ENCODE measurements around the gene LRRN4.

Gene LRRN4

DNA sequence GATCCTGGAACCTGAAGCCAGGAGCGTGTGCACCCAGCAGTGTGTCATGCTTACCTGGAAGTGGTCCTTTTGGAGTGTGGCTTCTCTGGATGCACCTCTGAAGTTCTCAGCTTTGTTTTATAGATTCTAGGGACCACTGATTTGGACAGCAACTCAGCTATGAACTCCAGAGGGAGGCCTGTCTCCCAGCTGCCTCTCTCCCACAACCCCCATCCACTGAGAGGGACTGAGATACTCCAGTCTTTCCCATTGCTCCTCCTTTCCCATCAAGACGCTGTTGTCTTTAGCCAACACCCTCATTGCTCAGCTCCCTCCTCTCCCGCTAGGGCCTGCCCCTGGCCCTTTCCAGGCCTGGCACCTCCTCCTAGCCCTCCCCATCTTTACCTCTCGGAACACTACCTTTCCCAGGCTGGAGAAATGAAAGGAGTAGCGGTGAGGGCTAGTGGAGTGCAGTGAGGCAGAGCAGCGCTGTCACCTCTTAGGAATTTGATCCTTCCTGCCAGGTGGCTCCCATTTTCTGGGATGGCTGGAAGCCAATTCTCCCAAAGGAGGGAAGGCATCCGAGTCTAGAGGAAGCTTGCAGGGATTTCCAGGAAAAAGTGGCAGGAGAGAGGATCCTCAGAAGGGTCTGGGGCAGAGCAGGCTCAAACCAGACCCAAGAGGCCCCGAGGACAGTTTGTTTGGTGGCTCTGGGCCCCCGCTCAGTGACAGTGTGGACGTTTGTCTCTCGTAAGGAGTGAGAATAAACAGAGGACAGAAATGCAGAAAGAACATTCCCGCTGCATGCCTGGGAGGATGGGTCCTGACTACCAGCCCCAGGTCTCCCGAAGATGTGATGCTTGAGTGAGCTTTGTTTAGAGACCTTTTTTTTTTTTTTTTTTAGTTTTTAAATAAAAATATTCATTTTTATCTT, at the start of gene LRRN4:
Gene LRRN4, minus strand, starts transcription at position 285 of the 913 bp plus-strand sequence. CDS start 1,261 bp downstream, outside the sequence.
- DNase-seq (ENCODE audit: low read depth, low spot score): no peak

DNA sequence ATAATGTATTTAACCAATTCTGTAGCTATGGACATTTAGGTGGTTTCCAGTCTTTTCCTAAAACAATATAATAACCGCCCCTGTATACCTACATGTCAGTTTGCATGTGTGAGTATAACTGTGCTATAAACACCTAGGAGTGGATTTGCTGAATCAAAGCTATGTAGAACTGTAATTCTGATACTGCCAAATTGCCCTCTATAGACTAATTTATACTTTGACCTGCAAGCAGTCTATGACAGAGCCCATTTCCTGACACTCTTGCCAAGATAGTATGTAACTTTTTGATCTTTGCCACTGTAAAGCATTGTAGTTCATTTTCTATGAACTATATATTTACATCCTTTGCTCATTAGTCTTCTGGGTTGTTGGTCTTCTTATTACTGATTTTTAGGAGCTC, 49.4 kb upstream of the LRRN4 start:
- no peak for DNase-seq (ENCODE audit: low read depth, low spot score)

DNA sequence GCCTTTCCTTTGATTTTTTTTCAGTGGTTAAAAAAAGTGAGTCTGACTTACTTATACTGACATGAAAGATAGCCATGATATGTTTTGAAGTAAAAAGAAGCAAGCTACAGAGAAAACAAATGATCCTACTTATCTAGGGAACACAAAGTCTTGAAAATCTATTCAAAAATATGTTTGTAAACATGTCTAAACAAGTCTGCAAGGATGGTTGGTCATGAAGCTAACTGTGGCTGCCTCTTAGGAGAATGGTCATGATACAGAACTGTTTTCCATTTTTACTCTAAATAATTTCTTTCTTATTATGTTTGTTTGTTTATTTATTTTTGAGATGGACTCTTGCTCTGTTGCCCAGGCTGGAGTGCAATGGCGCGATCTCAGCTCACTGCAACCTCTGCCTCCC, 47.5 kb upstream of the LRRN4 start:
- DNase-seq (ENCODE audit: low read depth, low spot score): no peak

DNA sequence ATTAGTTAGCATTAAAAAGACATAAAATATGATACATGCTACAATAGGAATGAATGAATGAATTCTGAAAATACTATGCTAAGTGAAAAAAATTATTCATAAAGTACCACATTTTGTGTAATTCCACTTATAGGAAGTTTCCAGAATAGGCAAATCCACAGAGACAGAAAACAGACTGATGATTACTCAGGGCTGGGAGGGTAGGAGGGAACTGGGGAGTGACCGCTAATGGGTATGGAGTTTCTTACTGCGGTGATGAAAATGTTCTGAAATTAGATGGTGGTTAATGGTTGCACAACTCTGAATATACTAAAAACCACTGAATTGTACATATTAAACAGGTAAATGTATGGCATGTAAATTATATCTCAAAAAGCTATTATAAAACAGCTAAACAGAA, 46.4 kb upstream of the LRRN4 start:
- no peak for DNase-seq (ENCODE audit: low read depth, low spot score)

DNA sequence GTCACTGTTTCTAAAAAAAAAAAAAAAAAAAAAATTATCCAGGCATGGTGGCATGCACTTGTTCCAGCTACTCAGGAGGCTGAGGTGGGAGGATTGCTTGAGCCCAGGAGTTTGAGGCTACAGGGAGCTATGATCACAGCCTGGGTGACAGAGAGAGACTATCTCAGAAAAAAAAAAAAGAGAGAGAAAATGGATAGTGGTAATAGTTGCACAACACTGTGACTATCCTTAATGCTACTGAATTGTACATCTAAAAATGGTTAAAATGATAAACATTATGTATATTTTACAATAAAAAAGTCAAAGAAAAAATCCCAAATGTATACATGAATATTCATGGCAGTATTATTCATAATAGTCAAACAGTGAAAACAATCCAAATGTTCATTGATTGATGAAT, 46.0 kb upstream of the LRRN4 start:
- DNase-seq (ENCODE audit: low read depth, low spot score): no peak

DNA sequence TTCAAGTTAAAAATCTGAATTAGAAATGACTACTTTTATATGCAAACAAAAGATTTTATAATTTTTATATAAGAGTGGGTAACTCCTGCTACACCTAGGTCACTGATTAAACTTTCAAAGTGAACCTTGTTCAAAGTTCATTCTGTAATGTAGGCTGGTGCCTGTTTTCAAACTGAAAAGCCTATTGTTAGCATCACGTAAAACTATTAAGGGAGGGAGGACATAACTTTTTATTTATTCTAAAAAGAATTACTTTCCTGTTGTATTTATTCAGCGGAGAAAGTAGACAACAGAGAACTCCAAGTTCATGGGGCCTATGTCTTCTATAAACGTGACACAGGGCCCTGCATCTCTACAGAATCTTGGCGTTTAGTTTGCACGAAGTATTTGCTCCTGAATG, 41.5 kb upstream of the LRRN4 start:
- DNase-seq (ENCODE audit: low read depth, low spot score): no peak

DNA sequence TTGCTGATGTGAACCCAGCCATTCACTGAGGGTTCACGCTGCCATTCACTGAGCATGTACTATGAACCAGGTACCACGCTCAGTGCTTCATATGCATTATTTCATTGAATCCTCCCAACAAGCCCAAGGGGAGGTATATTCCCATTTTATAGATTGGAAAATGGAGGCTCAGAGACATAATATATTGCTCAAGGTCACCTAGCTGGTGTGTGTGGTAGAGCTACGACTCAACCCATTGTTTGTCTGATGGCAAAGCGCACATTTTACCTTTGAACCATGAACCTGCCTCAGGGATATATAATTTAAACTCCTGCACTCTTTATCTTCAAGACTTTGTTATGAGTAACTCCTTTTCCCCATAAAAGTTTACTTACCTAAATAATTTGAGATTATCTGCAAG, 40.7 kb upstream of the LRRN4 start:
- no peak for DNase-seq (ENCODE audit: low read depth, low spot score)

DNA sequence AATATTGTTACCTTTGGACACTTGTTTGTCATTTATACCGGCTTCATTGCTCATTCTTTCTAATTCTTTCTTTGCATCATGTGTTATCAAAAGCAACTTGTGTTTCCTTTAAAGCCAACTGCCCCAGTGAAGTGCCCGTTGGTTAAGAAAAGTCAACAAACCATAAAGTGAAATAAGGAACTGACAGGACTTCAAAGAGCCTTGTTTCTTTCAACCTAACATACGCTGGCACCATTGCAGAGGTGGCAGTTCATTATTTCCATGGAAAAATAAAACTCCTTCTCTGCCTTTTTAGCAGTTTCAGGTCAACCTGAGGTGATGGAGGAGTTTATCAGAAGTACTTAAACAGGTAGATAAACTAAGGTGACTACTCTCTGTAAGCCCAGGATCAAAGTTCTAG, 40.2 kb upstream of the LRRN4 start:
- no peak for DNase-seq (ENCODE audit: low read depth, low spot score)

DNA sequence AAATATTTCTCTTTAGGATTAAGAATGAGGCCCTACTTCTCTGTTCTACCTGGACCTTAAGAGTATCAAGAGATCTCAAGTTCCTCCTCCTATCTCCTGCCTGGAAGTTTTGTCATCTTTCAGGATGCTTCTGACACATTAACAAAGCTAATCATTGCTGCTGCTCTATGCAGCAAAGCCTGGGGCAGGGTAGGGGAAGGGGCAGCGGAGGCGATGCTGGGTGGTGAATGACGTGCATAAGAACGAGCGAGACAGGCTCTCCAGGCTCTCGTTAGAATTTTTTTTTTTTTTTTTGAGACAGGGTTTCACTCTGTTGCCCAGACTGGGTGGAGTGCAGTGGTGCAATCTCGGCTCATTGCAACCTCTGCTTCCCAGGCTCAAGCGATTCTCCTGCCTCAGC, 37.8 kb upstream of the LRRN4 start:
- DNase-seq (ENCODE audit: low read depth, low spot score): no peak

DNA sequence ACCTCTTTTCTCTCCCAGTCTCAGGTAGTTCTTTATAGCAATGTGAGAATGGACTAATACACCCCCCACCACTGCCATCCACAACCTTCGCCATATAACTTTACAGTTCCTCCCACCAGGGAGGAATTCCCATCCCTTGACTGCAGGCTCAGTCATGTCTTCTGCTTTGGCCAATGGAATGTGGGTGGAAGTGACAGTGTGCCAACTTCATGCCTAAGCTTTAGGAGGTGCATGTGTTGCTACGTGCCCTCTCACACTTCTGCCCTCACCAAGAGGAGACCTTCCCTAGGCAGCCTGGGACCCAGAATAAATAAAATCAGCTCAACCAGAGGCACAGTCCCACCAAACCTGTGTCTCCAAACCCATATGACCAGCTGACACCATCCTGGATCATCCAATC, 33.0 kb upstream of the LRRN4 start:
- DNase-seq (ENCODE audit: low read depth, low spot score): no peak

DNA sequence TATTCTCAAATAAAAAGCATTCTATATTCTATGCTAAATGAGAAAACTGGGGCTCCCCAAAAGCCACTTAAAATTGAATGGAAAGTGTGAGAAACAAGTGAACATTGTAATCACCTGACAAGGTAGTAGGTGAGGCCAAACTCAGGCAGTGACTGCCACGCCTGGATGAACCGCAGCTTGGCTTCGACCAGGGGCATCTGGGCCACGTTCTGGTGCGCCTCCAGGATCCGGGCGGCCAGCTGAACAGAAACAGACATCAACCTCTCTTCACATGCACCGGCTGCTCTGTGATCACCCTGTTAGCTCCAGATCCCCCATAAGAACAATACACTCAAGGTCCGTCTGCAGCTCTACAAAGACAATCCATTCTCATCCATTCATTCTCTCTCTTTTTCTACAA, 30.1 kb upstream of the LRRN4 start:
- no peak for DNase-seq (ENCODE audit: low read depth, low spot score)

DNA sequence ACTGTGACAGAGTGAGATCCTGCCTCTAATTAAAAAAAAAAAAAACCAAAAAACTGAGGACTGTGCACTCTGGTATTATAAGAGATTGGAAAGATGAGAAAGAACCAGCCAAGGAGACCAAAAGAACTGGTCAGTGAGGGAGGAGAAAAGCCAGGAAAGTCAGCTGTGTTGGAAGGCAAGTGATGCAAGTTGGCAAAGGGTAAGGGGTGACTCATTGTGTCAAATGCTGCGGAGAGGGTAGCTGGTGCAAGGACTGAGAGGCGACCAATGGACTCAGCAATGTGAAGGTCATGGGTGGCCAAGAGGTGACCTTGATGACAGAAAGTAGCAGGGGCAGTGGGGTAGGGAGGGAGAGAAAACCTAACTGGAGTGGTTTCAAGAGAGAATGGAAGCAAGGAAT, 27.4 kb upstream of the LRRN4 start:
- DNase-seq (ENCODE audit: low read depth, low spot score): no peak

DNA sequence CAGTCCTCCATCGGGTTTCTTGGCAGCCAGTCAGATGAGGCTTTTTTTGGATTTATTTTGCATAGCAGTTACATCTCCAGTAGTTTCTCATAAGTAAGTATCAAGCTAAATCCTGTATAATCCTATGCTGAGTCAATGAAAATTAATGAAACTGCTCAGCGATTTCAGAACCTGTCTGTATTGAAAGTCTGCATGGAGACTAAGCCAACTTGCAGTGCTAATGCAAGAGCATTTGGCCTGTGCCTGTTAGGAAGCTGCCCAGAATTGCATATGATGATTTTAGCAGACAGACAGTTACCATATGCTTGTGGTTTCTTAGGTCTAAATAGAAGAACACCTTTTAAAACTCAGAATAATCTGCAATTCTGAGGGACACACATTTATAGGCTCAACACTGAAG, 25.2 kb upstream of the LRRN4 start:
- DNase-seq (ENCODE audit: low read depth, low spot score): no peak

DNA sequence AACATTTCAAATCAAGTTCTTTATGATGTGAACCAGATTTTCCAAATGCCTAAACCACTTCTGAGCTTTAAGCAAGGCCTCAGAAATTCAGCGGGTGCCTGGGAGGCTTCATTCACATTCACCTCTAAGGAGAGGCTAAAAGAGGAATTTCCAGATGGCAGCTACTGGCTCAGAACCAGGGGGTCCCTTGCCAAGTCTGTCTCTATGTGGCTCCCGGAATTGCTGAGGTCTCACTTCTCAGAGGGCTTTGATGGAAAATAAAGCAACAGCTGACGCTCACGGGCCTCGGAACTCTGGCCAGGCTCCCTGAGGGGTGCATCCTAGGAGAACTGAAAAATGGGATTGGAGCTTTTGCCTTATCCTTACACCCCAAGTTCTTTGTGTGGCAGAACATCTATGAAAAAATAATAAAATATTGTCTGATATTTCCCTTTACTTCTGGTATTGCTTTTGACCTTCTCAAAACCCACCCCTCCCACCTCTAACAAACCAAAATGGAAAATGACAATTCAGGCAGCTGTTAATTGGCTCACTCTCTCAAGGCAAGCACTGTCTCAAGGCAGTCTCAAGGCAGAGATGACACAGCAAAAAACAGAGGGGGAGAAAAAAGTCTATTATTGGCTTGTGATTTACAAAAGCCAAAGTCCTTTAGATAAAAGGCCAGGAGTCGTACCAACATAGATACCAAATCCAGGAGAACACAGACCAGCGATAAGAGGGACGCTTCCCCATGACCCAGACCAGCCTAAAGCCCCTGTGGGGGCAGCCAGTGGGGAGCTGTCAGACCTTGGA, 21.8 kb upstream of the LRRN4 start:
- DNase-seq (ENCODE audit: low read depth, low spot score): no peak

DNA sequence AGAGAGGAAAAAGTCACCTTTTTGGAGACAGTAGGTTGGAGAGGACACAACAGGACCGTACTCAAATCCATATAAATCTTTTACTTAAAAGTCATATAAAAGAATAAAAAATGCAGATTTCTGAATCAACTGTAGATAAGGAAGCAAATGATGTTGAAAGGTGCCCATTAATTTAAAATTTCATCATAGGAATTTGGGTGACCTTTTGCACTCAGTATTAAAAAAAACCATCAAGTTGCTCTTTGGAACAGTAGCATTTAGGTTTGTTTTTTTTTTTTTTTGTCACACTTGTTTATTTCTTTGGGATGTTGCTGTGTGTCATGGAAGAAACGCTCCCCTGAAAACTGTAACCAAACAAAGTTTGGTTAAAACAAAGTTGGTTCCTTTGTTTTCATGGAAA, 20.9 kb upstream of the LRRN4 start:
- no peak for DNase-seq (ENCODE audit: low read depth, low spot score)

DNA sequence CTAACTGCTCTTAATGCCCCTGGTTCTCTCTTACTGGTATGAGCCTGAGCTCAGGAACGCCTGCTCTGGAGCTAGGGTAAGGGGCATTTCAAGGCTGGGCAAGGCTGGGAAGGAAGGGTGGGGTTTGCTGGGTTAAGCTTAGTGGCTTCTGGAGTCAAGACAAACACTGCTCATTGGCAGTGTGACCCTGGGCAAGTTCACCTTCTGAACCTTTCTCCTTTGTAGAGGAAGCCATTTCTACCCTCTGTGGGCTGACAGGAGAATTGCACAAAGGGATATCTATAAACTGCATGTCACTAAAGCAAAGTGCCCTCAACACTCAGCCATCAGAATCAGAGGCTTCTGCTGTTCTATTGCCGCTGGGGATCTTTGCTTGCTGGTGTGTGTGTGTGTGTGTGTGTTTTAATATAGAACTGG, 20.3 kb upstream of the LRRN4 start:
- DNase-seq (ENCODE audit: low read depth, low spot score): no peak

DNA sequence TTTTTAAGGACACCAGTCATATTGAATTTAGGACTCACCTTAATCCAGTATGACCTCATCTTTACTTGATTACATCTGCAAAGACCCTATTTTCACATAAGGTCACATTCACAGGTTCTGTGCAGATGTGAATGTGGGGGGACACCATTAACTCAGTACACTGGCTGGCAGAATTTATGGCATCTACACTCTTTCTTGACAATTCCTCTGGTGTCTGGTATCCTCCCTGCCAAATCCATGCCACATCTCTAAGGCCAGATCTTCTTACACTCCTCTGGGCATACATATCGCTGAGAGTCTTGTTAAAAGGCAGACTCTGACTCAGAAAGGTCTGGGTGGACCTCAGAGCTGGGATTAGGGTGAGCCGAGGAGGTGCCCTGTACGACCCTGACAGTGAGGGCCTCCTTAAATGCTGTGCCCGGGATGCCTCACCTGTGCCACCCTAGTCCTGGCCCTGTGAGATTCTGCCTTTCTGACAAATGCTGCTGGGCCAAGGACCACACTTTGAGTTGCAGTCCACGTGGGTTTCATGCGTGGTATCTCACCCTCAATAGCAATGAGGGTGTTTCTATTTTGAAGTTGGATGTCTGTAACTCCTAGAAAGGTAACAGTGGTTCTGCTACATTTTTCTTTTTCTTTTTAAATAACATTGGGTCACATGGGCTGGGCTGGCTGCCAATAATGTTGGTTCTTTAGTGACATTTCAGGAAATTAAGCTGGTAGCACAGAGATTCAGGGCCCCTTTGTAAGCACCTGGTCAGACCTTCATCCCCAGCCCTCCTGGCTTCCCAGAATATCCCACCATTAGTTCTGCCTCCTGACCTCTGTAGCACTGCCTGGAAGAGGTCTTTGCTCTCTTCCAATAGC, 17.2 kb upstream of the LRRN4 start:
- no peak for DNase-seq (ENCODE audit: low read depth, low spot score)

DNA sequence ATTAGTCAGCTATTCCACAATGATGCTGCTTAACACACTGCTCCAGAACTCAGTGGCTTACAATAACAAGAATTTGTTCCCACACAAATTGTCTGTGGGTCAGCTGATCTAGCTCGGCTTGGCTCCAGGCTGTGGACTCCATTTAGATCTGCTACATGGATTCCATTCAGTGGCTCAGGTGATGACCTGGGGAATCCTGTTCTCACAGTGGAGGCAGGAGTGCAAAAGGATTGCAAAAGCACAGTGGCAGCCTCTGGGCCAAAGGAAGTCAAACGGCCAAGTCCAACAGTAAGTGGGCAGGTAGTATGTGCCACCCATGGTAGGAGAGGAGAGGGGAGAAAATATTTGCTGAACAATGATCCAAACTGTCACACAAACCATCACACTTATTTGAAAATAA, 15.8 kb upstream of the LRRN4 start:
- no peak for DNase-seq (ENCODE audit: low read depth, low spot score)

DNA sequence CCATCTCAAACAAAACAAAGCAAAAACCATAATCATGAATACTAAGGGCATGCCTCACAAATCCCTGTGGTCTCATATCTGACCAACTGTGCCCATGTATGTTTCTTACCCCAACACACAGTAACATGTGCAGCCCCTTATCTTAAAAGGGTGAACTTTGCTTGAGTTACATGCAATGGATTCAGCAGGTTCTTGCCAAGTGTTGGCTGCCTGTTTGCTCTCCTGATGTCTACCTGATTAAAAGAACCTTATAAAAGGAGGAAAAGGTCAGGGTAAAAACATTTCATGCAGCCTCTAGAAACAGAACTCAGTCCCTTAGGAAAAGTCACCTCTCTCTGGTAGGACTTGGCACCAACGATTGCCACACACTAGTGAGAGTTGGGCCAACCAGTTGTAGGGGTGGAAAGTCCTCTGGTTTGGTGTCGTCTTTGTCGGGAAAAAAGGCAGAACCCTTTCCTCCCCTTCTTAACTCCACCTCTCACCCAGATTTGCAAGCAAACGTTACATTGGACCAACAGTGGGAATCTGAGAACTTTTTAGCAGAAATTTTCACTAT, 14.0 kb upstream of the LRRN4 start:
- DNase-seq (ENCODE audit: low read depth, low spot score): no peak

DNA sequence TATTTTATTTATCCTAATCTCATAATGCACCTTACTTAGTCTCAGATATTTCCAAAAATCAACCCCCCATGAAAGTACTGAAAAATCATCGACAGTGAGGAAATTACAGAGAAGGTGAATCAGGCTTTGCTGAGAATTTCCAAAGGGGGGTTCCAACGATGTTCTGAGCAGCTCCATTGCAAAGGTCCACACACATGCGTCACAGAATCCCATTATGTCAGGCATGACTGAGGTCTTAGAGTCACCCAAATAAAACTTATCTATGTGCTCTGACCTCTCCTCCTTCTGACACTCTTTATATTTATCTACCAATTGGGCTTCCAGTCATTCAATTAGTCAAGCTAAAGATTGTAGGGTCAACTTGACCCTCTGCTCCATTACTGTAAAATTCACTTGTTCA, 12.7 kb upstream of the LRRN4 start:
- no peak for DNase-seq (ENCODE audit: low read depth, low spot score)

DNA sequence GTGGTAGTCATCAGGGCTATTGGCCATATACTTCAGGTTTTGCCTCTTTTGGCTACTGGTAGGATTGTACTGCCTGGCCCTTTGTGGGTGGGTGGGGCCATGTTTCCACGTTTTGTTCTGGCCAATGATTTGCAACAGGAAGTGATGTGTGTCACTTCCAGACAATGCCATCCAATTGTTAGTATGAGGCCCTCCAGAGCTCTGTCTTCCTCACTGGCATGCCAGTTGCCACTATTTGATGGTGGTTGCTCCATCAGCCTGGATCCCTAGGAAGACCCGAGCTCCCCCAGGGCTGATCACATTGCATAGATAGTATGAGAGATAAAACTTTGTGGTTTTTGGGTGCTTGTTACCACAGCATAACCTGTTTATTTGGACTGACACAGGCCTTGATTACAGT, 7.7 kb upstream of the LRRN4 start:
- DNase-seq (ENCODE audit: low read depth, low spot score): no peak

DNA sequence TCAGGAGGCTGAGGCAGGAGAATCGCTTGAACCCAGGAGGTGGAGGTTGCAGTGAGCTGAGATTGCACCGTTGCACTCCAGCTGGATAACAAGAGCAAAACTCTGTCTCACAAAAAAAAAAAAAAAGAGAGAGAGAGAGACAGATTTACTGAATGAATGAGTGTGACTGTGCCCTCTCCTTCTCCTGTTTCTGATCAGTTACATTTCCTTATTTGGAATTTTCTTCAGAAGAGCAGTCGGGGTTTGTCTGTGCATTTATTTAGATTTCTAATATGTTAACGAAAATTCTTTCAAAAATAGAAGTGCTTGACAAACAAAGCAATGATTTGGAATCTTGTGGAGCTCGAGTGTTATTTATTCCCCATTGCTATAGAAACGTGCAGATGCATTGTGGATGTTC, 6.4 kb upstream of the LRRN4 start:
- no peak for DNase-seq (ENCODE audit: low read depth, low spot score)
